H9 (cell line): ENCODE results near the gene DNAJB6. TPM values are rescaled to one million over a fixed set of nuclear protein-coding genes. Genes with fewer than 3 reads are reported as not detected.

Experiments used
- DNase-seq: peaks from one replicate; pipeline ENCODE4 v3.0.0-alpha.2; 2017
- H2AFZ ChIP-seq: one replicate; pipeline ENCODE4 v1.6.1; 2013; ENCODE audit warnings: mild to moderate bottlenecking, low read length, control low read depth, moderate library complexity
- H2AK5ac ChIP-seq: 2 replicates; pipeline ENCODE4 v1.6.1; 2013; ENCODE audit warnings: low read length, control low read depth, mixed read lengths; ENCODE audit not compliant: insufficient read length
- H2BK120ac ChIP-seq: one replicate; pipeline ENCODE4 v1.6.1; 2013; ENCODE audit warnings: low read depth, mild to moderate bottlenecking, low read length, control low read depth, inconsistent platforms; ENCODE audit not compliant: poor library complexity, severe bottlenecking
- H2BK12ac ChIP-seq: 2 replicates; pipeline ENCODE4 v1.6.1; 2013; ENCODE audit warnings: low read length, control low read depth, mixed read lengths, low read depth; ENCODE audit not compliant: insufficient read length
- H2BK15ac ChIP-seq: 2 replicates; pipeline ENCODE4 v1.6.1; 2013; ENCODE audit warnings: low read depth, low read length, control low read depth
- H2BK20ac ChIP-seq: one replicate; pipeline ENCODE4 v1.6.1; 2013; ENCODE audit warnings: low read depth, mild to moderate bottlenecking, low read length, control low read depth, inconsistent platforms; ENCODE audit not compliant: poor library complexity, severe bottlenecking
- H2BK5ac ChIP-seq: 2 replicates; pipeline ENCODE4 v1.6.1; 2013; ENCODE audit warnings: low read length, control low read depth, mixed read lengths; ENCODE audit not compliant: insufficient read length
- H3K14ac ChIP-seq: 2 replicates; pipeline ENCODE4 v1.6.1; 2013; ENCODE audit warnings: low read length, control low read depth; ENCODE audit not compliant: insufficient read depth
- H3K18ac ChIP-seq: 2 replicates; pipeline ENCODE4 v1.6.1; 2013; ENCODE audit warnings: low read depth, mild to moderate bottlenecking, mixed read lengths, low read length, control low read depth; ENCODE audit not compliant: insufficient read length
- H3K23ac ChIP-seq: 2 replicates; pipeline ENCODE4 v1.6.1; 2013; ENCODE audit warnings: low read length, control low read depth, mixed read lengths, low read depth; ENCODE audit not compliant: insufficient read length
- H3K23me2 ChIP-seq: 2 replicates; pipeline ENCODE4 v1.6.1; 2013; ENCODE audit warnings: low read depth, mild to moderate bottlenecking, mixed read lengths, low read length, control low read depth; ENCODE audit not compliant: insufficient read length, poor library complexity, severe bottlenecking
- H3K27ac ChIP-seq: 2 replicates; pipeline ENCODE4 v1.5.1; 2013; ENCODE audit warnings: low read length, control low read depth, mixed read lengths, low read depth; ENCODE audit not compliant: insufficient read length
- H3K27me3 ChIP-seq: 2 replicates; pipeline ENCODE4 v1.6.1; 2013; ENCODE audit warnings: low read length, control low read depth, inconsistent platforms; ENCODE audit not compliant: insufficient read depth
- H3K4ac ChIP-seq: 2 replicates; pipeline ENCODE4 v1.6.1; 2013; ENCODE audit warnings: low read depth, mild to moderate bottlenecking, control low read depth, inconsistent platforms, low read length, moderate library complexity
- H3K4me1 ChIP-seq: 2 replicates; pipeline ENCODE4 v1.6.1; 2013; ENCODE audit warnings: low read length, control low read depth, inconsistent platforms; ENCODE audit not compliant: insufficient read depth
- H3K4me2 ChIP-seq: 2 replicates; pipeline ENCODE4 v1.6.1; 2013; ENCODE audit warnings: low read length, control low read depth, mixed read lengths; ENCODE audit not compliant: insufficient read length, insufficient read depth
- H3K56ac ChIP-seq: 2 replicates; pipeline ENCODE4 v1.6.1; 2013; ENCODE audit warnings: low read depth, mild to moderate bottlenecking, mixed read lengths, low read length, control low read depth; ENCODE audit not compliant: insufficient read length
- H3K79me1 ChIP-seq: 2 replicates; pipeline ENCODE4 v1.6.1; 2013; ENCODE audit warnings: low read depth, mild to moderate bottlenecking, moderate library complexity, low read length, control low read depth, inconsistent platforms; ENCODE audit not compliant: insufficient read depth, poor library complexity, severe bottlenecking
- H3K79me2 ChIP-seq: 2 replicates; pipeline ENCODE4 v1.6.1; 2013; ENCODE audit warnings: low read length, control low read depth, inconsistent platforms; ENCODE audit not compliant: insufficient read depth
- H3K9ac ChIP-seq: 2 replicates; pipeline ENCODE4 v1.6.1; 2013; ENCODE audit warnings: low read length, control low read depth, mixed read lengths; ENCODE audit not compliant: insufficient read length; ENCODE audit errors: extremely low read depth
- H3K9me3 ChIP-seq: one replicate; pipeline ENCODE4 v1.6.1; 2013; ENCODE audit warnings: low read depth, low read length, inconsistent platforms; ENCODE audit not compliant: control insufficient read depth
- H3T11ph ChIP-seq: one replicate; pipeline ENCODE4 v1.6.1; 2013; ENCODE audit warnings: mild to moderate bottlenecking, low read length, control low read depth, inconsistent platforms
- H4K20me1 ChIP-seq: one replicate; pipeline ENCODE4 v1.6.1; 2013; ENCODE audit not compliant: control insufficient read depth, insufficient read length, insufficient read depth
- H4K5ac ChIP-seq: 2 replicates; pipeline ENCODE4 v1.6.1; 2013; ENCODE audit warnings: low read depth, mild to moderate bottlenecking, mixed read lengths, low read length, control low read depth; ENCODE audit not compliant: insufficient read length
- H4K8ac ChIP-seq: replicated peaks from 2 replicates; pipeline ENCODE4 v1.6.1; 2013; ENCODE audit warnings: low read length, control low read depth, mixed read lengths, low read depth; ENCODE audit not compliant: insufficient read length
- H4K91ac ChIP-seq: 2 replicates; pipeline ENCODE4 v1.6.1; 2013; ENCODE audit warnings: low read depth, mild to moderate bottlenecking, moderate library complexity, mixed read lengths, low read length, control low read depth; ENCODE audit not compliant: insufficient read length
- H3K27ac Mint-ChIP-seq, 3 experiments: 2 replicates in 2 of 3; 3 replicates in 1 of 3; pipeline ENCODE4 v1.8.0; 2020 to 2021; ENCODE audit warnings: mixed read lengths in 3 of 3, mild to moderate bottlenecking in 1 of 3, moderate library complexity in 1 of 3
- H3K27me3 Mint-ChIP-seq: 2 replicates; pipeline ENCODE4 v1.8.0; 2021; ENCODE audit warnings: low read depth, mild to moderate bottlenecking, moderate library complexity, mixed read lengths
- H3K36me3 Mint-ChIP-seq, 3 experiments: 2 replicates in 2 of 3; 3 replicates in 1 of 3; pipeline ENCODE4 v1.8.0; 2020 to 2021; ENCODE audit warnings: low read depth in 3 of 3, mixed read lengths in 3 of 3; ENCODE audit not compliant: insufficient read depth in 1 of 3
- H3K4me1 Mint-ChIP-seq, 2 experiments: 2 replicates each; pipeline ENCODE4 v1.8.0; 2020; ENCODE audit warnings: mixed read lengths in 2 of 2
- H3K4me3 Mint-ChIP-seq, 2 experiments: 2 replicates in 1 of 2; 3 replicates in 1 of 2; pipeline ENCODE4 v1.8.0; 2020 to 2021; ENCODE audit warnings: mild to moderate bottlenecking in 2 of 2, mixed read lengths in 2 of 2, moderate library complexity in 1 of 2
- H3K9me3 Mint-ChIP-seq, 2 experiments: 2 replicates in 1 of 2; 3 replicates in 1 of 2; pipeline ENCODE4 v1.8.0; 2020; ENCODE audit warnings: mild to moderate bottlenecking in 2 of 2, mixed read lengths in 2 of 2, moderate library complexity in 1 of 2
- CTCF ChIP-seq: fragments of 200-600 bp; sonication (generic); conservative IDR thresholded peaks from 3 replicates; pipeline ENCODE4 v1.8.0; 2021; ENCODE audit warnings: antibody characterized with exemption, mild to moderate bottlenecking
- WGBS: extraction: QIAGEN DNeasy Blood & Tissue Kit; methylation state at CpG from one replicate; pipeline ENCODE4 v1.1.7; 2013; ENCODE audit warnings: missing lambda C conversion rate, low lambda C conversion rate, mixed read lengths; ENCODE audit not compliant: insufficient read length; ENCODE audit errors: extremely low coverage; 5-methylcytosine and 5-hydroxymethylcytosine counted together
- total RNA-seq: library from RNA; stranded (reverse); gene quantifications from 2 replicates; pipeline ENCODE4 v1.2.1, GENCODE V29; 2021

DNAJB6 gene
- total RNA-seq, 1 experiment from 2014 or later, result 215 TPM

DNA sequence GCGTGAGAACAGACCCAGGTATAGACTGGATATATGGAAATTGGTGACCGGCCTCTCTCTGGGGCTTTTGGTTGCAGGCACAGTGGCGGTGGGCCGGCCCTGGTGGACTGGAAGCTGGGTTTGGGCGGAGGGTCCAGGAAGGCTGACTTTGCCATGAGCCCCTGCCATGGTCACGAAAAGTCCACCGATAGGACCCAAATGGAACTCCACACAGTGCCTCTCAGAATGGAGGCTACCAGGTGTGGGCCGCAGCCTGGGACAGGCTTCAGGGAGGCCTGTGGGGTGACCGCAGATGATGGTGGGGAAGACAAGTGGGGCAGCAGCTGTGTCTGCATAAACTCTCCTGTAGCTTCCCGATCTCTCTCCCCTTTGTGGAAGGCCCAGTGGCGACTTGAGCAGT, 123.2 kb downstream of the DNAJB6 start:
- H3K4me1 ChIP-seq, result no peaks in the 10 kb centered on the region
- H2BK120ac ChIP-seq, result no peak overlapping the region
- no peak overlapping the region for H4K5ac ChIP-seq
- no peak overlapping the region for H3K27ac ChIP-seq
- H4K20me1 ChIP-seq, result no peaks in the 10 kb centered on the region
- Mint-ChIP-seq H3K4me3 (no peak overlapping the region), H3K27me3 (peaks cover 83% of the 10 kb centered on the region), H3K4me1 (peaks cover 32 to 44% of the 10 kb centered on the region in 2 experiments), H3K9me3 (peaks cover 5 to 11% of the 10 kb centered on the region in 2 experiments; a peak in 4 of 5 replicates), H3K36me3 (peaks cover 0 to 5% (median 0%) of the 10 kb centered on the region in 3 experiments; a peak in 2 of 7 replicates), H3K27ac (no peak overlapping the region)
- no peak overlapping the region for H2AK5ac ChIP-seq
- H3K9ac ChIP-seq, result no peak overlapping the region
- no peak overlapping the region for H2BK15ac ChIP-seq
- no peaks in the 10 kb centered on the region for H3K23me2 ChIP-seq
- no peak overlapping the region for H4K8ac ChIP-seq
- H4K91ac ChIP-seq, result no peak overlapping the region
- no peak overlapping the region for H3K14ac ChIP-seq
- no peak overlapping the region for H3T11ph ChIP-seq
- no peak for TF ChIP-seq CTCF
- H3K79me1 ChIP-seq, result no peaks in the 10 kb centered on the region
- no peak overlapping the region for H2BK5ac ChIP-seq
- H3K56ac ChIP-seq, result no peak overlapping the region
- H2BK20ac ChIP-seq, result no peak overlapping the region
- no CpG with 5 or more reads among the region's 11 CpGs for WGBS
- H3K79me2 ChIP-seq, result no peaks in the 10 kb centered on the region
- no peak overlapping the region for H2AFZ ChIP-seq
- DNase-seq, result no peak
- H3K4me2 ChIP-seq, result no peak overlapping the region
- no peak overlapping the region for H3K23ac ChIP-seq
- H2BK12ac ChIP-seq, result no peak overlapping the region
- H3K9me3 ChIP-seq, result no peaks in the 10 kb centered on the region
- no peaks in the 10 kb centered on the region for H3K27me3 ChIP-seq
- no peak overlapping the region for H3K4ac ChIP-seq
- H3K18ac ChIP-seq, result no peak overlapping the region
